Measurements from ENCODE around the gene DPP7. TPM values are rescaled to one million over a fixed set of nuclear protein-coding genes. Genes with fewer than 3 reads are reported as not detected.

The DPP7 gene
- total and polyA plus RNA-seq, 2 donors (not counting 1 experiment from before 2014, with no cell fraction given), result 324 to 506 TPM

DNA sequence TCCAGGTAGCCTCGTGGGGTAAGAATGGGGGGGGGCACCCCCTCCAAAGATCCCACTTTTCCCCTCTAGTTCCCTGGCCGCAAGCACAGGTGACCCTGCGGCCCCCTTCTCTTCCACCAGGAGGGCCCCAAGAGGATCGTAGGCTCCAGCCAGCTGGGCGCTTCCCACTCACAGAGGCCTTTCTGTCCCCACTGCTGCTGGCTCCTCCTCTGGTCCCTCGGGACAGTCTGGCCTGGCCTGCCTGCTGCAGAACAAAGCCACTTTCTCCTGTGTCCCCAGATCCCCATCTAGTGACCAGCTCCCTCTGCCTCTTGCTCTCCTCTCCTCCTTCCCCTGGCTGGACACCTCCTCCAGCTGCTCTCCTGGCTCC lies 43.6 kb downstream of the DPP7 start:
- H3K9me3 ChIP-seq (ENCODE audit: control extremely low read depth in 1 of 3, control insufficient read depth in 2 of 3, insufficient read depth in 1 of 3, low read length in 2 of 3), result peaks cover 0 to 7% (median 0%) of the 10 kb centered on the region in 3 donors
- DNase-seq (no peak), ATAC-seq (ENCODE audit: low read depth) (no peak)
- peaks cover 19 to 36% of the 10 kb centered on the region in 2 donors for H3K4me1 ChIP-seq (ENCODE audit: control insufficient read depth in 2 of 2, insufficient read depth in 2 of 2, low read length in 2 of 2)
- H3K27me3 ChIP-seq (replicated peaks in 1 of 4; ENCODE audit: control extremely low read depth in 1 of 4, control insufficient read depth in 3 of 4, insufficient read depth in 4 of 4, low read length in 3 of 4), result peaks cover 0 to 15% (median 1%) of the 10 kb centered on the region in 4 experiments
- no peaks in the 10 kb centered on the region for H3K9me3 Mint-ChIP-seq (ENCODE audit: insufficient read depth)
- H3K27me3 Mint-ChIP-seq, result peaks cover 3% of the 10 kb centered on the region
- TF ChIP-seq CTCF (IDR thresholded peaks at IDR 0.05) (no peak), EZH2 (IDR thresholded peaks at IDR 0.05; ENCODE audit: borderline replicate concordance, insufficient read depth, low read depth, low read length, poor library complexity, severe bottlenecking) (no peak)
- 7% methylated on average over 6 of the region's 6 CpGs for WGBS (ENCODE audit: insufficient coverage)
- CTCF ChIA-PET, result interaction anchor here (0.8 to 6.7 kb wide), 13 partner anchors 13 to 229 kb away, joined by 3 to 49 read pairs (median 4); partner anchors contain the start of genes ABCA2, AJM1, MAN1B1 and NPDC1
- peak overlapping the region; percentile 79 for H3K4me2 ChIP-seq (replicated peaks; ENCODE audit: low read depth, low read length, poor library complexity, severe bottlenecking)
- no peaks in the 10 kb centered on the region for H3K79me2 ChIP-seq (ENCODE audit: control insufficient read depth, insufficient read depth, low read length)
- no peak overlapping the region for H3K27ac ChIP-seq (ENCODE audit: low read length in 2 of 2)
- H3K36me3 ChIP-seq (replicated peaks in 1 of 2; ENCODE audit: control extremely low read depth in 1 of 2, control insufficient read depth in 1 of 2, extremely low read depth in 1 of 2, insufficient read depth in 2 of 2, low read length in 1 of 2), result no peaks in the 10 kb centered on the region
- peak overlapping the region; percentile 54 for H3K9ac ChIP-seq (ENCODE audit: low read length)
- H3K4me3 ChIP-seq (ENCODE audit: control extremely low read depth in 1 of 5, extremely low read depth in 1 of 5, insufficient read depth in 1 of 5, low read depth in 2 of 5, low read length in 4 of 5), result peak overlapping the region in 4 of 5 experiments; percentile 36 to 47 (median 44)
- H3K4me1 Mint-ChIP-seq, result peaks cover 27% of the 10 kb centered on the region
- POLR2A ChIA-PET, result interaction anchor here (1.0 to 2.4 kb wide), 3 partner anchors 15 to 39 kb away, joined by 4 to 19 read pairs (median 4); partner anchors contain the start of genes FUT7 and MAN1B1
- peak overlapping the region; percentile 81 for H3K27ac Mint-ChIP-seq
- peak overlapping the region; percentile 82 for H3K4me3 Mint-ChIP-seq
- H2AFZ ChIP-seq (ENCODE audit: insufficient read depth, low read depth, low read length, poor library complexity, severe bottlenecking), result peak overlapping the region; percentile 76
- intact Hi-C loops (cut with micrococcal nuclease), result loop anchor here (1.0 to 5.0 kb wide), 3 partner anchors 15 to 129 kb away; partner anchors contain the start of genes FUT7, MAN1B1 and TPRN
- H4K20me1 ChIP-seq (ENCODE audit: control insufficient read depth, insufficient read depth, low read length, poor library complexity, severe bottlenecking), result peaks cover 8% of the 10 kb centered on the region
